HG03354 (cell line): ENCODE measurements around the gene MUC5B.

Experiments used
- ATAC-seq: cut with Tn5 transposase; IDR thresholded peaks from one replicate; pipeline ENCODE4 v1.9.1; 2021; ENCODE audit warnings: mild to moderate bottlenecking; ENCODE audit not compliant: unreplicated experiment, poor library complexity, severe bottlenecking

The MUC5B gene

GRCh38 chr11:1230456-1231395 lies 7.9 kb downstream of the MUC5B start:
- no peak for ATAC-seq

- ATAC-seq, result no peak
These were observed 8.6 kb downstream of the MUC5B start for GRCh38 chr11:1231396-1232020.

GRCh38 chr11:1232021-1232882 lies 9.4 kb downstream of the MUC5B start:
- ATAC-seq, result no peak

GRCh38 chr11:1232883-1233321 lies 10.0 kb downstream of the MUC5B start:
- no peak for ATAC-seq

- no peak for ATAC-seq
These were observed 10.6 kb downstream of the MUC5B start for GRCh38 chr11:1233351-1234053.

- ATAC-seq, result no peak
These were observed 11.3 kb downstream of the MUC5B start for GRCh38 chr11:1234054-1234720.

- ATAC-seq, result no peak
These were observed 12.0 kb downstream of the MUC5B start for GRCh38 chr11:1234771-1235305.

- ATAC-seq, result no peak
These were observed 12.5 kb downstream of the MUC5B start for GRCh38 chr11:1235306-1235900.

- ATAC-seq, result no peak
These were observed 13.0 kb downstream of the MUC5B start for GRCh38 chr11:1235901-1236315.

- ATAC-seq, result no peak
These were observed 13.7 kb downstream of the MUC5B start for GRCh38 chr11:1236316-1237127.

GRCh38 chr11:1237128-1237580 lies 14.3 kb downstream of the MUC5B start:
- ATAC-seq, result no peak

- ATAC-seq, result no peak
These were observed 15.0 kb downstream of the MUC5B start for GRCh38 chr11:1237851-1238250.

GRCh38 chr11:1238767-1239595 lies 16.1 kb downstream of the MUC5B start:
- no peak for ATAC-seq

GRCh38 chr11:1239596-1240205 lies 16.8 kb downstream of the MUC5B start:
- no peak for ATAC-seq

- no peak for ATAC-seq
These were observed 17.9 kb downstream of the MUC5B start for GRCh38 chr11:1240771-1241170.

- ATAC-seq, result no peak
These were observed 18.8 kb downstream of the MUC5B start for GRCh38 chr11:1241706-1242105.
